HG03025 (cell line): ENCODE data around the gene ZBTB21.

ENCODE experiments used
- ATAC-seq: cut with Tn5 transposase; IDR thresholded peaks from one replicate; pipeline ENCODE4 v1.9.1; 2021; ENCODE audit warnings: mild to moderate bottlenecking, moderate library complexity; ENCODE audit not compliant: unreplicated experiment, low FRiP score

ZBTB21 gene

DNA sequence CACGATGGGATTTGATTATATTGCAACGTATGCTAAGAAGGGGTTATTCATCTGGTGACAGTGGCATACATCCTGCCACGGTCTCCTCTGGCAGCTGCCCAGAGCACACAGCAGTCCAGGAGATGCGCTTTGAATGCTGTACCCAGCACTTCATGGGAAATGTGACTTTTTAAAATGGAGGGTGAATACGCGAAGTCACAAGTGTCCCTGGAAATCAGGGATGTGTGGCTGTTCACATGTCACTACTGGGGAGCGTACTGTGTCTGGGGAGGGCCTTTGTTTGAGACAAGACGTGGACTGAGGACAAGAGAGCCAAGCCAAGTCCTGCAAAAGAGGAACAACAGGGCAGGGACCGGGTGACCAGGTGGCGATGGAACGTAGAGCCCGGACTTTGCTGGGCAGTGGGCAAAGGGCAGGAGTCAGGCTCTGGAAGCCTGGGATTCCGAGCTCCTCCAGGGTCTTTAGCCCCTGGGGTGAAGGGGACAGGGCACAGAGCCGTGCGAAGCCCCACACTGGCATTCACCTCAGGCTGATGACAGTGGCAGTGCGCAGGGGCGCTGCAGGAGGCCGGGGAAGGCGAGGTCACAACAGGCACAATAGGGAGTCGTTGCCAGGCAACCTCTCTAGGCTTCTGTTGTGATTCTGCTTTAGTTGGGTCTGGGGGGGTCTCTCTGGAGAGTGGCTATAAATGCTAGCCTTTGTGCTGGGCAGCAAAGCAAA, 11.4 kb upstream of the ZBTB21 start:
- ATAC-seq: no peak

DNA sequence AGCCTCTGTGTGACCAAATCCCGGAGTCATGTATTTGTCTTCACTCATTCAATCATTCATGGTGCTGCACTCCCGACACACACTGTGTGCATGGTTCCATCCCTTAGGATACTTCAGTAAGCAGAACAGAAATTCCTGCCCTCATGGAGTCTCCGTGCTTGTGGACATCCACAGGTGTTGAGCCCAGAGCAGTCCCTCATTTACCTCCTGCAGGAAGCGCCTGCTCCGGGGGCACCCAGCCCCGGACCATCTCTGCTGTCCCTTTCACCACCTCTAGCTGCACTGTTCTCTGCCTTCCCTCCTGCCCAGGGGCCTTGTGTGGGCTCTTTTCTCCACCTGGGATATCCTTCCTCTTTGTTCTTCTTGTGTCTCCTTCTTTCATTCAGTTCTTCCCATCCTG, 9.5 kb upstream of the ZBTB21 start:
- ATAC-seq: no peak

DNA sequence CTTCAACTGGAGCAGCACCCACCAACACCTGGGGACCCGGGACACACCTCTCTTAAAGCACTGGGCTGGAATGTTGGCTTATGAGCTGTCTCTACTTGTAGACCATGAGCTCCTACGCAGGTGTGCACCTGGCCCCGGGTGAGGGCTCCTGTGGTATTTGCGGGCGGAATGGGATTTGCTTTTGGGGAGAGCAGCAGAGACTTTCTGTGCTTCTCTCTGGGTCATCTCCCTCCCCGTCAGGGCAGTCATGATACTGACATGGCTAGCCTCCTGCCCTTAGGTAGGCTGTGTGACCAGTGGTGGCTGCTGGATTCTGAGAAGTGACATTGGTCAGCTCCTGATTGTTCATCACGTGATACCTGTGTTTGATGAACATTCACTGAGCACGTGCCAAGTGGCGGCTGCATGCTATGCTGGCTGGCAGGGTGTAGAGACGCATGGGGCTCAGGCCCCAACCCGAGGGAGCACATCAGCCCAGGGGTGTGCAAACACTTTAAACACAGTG, 9.0 kb upstream of the ZBTB21 start:
- no peak for ATAC-seq

DNA sequence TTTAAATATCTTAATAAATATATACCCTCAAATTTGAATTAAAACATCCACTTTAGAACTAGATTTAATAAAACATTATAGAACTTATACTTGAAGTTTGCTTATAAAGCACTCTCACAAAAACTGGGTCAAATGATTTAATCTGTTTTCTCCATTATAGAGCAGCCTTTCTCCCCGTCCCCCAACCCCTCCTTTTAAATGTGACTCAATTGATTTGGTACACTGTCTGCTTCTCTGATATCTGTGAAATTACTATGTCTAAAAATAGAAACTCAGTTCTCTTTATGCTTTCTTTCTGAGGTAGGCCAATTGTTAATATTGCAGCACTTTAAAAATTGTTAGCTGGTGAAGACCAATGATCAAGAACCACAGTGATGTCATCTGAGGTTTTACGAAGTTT, 6.9 kb upstream of the ZBTB21 start:
- no peak for ATAC-seq

DNA sequence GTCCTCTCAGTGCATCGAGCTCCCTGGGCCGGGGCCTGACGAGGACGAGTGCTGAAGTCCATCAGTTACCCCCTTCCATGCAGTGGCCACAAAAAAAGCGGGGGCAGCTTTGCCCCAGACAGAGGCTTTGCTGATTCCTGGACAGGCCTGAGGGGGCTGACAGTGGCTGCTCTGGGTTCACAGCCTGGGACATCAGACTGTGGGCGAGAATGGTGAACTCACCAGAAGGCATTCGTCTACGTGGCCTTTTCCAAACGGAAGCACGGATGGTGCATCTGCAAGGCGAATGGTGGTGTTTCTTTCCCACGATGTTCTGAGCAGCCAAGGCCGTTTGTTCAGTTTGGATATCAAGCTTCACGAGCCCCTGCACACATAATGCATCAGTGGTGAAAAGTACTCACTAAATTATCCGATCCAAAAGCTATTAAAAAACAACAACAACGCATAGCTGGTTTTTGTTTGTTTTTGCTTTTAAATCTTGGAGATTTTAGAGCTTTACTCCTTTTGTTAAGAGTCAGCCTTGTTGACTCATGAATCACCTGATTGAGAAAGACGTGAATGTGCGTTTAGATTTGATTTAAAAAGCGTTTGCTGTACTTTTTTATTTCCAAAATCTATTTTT, 6.3 kb upstream of the ZBTB21 start:
- no peak for ATAC-seq

DNA sequence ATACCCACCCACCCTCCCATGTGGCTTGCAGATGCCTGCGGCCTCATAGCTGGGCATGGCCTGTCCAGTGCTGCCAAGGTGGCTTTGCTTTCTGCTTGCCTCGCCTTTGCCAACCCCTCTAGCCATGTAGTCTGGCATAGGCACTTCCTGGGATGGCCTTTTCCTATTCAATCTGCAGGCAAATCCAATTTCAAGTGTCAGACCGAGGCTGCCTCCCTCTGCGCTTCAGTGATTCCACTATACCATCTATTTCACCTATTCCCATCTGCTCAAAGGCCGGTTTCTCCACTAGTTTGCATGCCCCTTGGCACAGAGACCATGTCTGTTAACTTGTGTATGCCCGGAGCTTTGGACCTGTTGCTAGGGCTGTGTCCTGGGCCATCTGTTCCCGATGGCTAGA, 3.8 kb upstream of the ZBTB21 start:
- ATAC-seq: no peak

DNA sequence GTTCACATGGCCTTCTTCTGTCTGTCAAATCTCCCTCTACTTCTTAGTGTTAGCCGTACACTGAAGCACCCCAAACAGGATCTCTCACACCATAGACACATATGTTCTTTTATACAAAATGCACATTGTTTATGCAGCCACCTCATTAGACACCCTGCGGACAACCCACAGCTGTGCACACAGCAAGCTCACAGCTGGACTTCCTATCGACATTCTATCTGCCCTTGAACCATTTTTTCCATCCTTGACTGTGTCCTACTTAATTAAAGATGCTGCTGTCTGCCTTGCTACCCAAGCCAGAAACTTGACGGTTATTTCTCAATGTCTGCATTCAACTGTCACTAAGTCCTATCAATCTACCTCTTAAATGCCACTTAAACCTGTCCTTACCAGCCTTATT, 3.2 kb upstream of the ZBTB21 start:
- no peak for ATAC-seq

DNA sequence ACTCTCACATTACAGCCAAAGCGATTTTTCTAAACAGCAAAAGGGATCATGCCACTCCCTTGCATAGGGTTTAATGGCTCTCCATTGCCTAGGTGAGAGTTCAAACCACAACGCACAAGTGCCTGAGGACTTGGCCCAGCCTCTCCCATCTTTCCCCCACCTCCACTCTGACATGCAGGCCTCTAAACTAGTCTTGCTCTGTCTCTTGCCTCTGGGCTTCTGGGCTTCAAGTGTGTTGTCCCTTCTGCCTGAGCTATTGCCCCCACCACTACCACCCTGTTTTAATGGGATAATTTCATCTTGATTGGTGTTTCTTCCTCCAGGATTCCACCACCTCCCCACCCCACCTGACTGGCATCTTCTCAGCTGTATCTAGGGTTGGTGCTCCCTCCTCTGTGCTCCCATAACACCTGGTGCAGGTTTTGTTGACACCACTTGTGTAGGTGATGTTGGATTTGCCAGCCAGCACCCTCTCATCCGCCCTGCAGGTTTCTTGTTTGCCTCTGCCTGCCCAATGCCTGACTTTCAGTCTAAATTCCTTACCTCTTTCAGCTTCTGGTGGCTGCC, 2.7 kb upstream of the ZBTB21 start:
- no peak for ATAC-seq

DNA sequence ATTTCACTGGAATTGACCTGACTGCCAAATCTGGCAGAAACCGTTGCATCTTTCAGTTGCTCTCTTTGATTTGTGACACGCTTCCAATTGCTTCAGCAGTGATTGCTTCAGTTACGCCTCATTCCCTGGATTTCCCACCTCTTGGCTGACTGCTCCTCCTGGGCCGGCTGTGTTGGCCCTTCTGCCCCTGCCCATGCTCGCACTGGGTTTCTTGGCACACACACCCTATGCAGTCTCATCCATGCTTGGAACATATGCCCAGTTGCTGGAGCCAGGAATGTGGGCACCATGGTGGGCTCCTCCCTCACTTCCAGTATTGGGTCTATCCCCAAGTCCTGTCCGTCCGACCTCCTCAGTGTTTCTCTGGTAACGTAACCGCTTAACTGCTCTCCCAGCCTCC, 2.2 kb upstream of the ZBTB21 start:
- no peak for ATAC-seq

DNA sequence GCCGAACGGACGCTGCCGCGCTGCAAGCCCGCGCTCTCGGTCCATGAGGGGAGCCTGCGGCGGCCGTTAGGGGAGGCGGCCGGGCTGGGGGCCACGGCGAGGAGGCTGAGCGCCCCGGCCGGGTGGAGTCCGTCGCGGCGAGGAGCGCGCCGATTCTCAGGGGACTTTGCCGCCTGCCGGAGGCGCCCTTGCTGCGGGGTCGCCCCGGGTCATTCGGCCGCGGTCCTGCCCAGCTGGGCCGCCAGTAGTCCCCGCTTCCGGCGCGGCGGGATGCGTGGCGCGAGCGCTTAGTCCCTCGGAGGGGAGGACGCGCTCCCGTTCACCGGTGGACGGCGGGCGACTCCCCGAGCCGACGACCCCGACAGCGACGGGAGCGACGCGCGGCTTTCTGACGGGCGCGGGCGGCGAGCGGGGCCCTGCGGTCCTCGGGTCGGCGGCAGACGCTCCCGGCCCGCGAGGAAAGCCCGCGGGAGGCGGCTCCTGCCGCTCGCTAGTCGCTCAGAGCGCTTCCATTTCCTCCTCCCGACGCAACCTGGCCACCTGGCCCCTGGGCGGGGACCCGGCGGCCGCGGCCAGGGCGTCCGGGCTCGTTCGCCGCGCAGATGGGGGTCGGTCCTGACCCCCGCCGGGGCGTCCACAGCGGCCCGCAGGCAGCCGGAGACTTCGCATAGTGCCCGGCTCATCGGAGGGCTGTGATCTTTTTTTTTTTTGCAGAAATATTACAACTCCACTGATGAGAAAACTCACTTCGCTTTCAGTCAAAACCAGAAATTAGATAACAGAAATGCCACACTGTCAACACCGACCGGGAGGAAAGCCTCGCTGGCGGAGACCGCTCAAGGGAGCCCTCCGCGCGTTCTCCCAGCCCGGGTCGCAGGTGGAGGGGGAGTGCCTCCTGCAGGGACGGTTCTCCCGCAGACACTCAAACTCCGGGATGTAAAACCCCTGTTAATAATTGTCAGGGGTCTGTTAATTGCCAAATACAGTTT, 641 bp upstream of the ZBTB21 start:
- ATAC-seq: peak; percentile 19

DNA sequence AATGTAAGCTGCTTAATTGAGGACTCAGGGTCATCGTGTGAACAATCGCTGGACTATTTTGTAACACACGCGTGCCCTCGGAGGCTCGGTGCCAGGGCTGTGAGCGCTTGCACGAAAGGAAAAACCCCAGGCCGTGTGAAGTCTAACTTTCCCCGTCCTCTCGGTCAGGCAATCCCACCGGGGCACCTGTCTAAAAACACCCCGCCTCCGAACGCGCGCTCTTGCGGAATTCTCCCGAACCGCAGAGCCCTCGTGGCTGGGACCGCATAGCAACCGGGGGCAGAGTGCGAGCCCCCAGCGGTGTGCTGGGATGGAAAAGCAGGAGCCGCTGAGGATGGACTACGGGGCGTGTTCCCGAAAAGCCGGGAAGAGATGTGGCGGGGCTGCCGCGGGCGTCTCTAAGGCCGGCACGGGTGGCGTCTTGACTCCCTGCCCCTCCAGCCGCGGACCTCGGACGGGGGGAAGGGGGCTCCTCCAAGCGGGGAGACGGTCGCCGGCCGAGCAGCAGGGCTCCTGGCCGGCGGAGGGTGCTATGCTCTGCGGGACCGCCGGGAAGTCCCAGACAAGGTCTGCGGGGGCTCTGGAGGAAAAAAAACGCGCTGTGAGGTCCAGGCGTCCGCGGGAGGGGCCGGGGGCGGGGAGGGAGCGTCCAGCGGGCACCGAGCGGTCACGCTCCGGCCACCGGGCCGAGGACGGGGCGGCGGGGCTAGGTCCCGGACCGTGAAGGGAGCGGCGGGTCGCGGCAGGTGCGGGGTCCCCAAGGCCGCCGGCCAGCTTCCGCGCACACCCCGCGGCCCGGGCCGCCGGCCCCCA, 936 bp downstream of the ZBTB21 start:
- ATAC-seq: peak; percentile 34

DNA sequence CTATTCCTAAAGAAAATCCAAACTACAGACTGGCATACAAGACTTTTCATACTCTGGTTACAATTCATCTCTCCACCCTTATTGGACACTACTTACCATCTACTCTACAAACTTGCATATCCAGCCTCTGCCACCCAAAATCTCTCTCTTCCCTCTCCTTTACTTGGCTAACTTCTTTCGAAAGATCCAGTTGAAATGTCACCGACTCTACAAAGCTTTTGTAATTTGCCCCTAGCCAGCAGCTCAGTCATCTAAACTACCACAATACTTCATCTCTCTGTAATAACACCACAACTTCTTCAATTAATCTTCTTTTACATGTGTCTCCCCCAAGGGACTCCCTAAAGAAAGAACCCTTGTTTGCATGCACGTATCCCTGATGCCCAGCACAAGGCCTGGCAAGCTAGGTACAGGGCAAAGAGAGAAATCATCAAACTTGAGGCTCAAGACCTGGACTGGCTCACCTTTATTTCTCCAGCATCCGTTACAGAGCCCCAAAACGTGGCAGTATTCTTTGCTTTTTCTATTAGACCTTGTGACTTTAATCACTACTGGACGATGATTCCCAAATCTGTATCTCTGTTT, 2.7 kb downstream of the ZBTB21 start:
- ATAC-seq: no peak

DNA sequence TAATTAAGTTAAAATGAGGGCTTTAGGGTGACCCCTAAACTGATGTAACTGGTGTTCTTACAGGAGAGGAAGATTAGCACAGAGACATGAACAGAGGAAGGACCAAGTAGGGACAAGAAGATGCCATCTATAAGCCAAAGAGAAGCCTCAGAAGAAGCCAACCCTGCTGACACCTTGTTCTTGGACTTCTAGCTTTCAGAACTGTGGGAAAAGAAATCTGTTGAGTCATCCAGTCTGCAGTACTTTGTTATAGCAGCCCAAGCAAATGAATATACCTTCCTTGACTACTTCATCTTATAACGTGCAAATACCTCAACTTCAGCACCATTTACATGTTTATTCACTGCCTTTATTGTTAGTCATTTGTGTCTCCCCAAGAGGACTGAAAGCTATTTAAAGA, 3.4 kb downstream of the ZBTB21 start:
- no peak for ATAC-seq

DNA sequence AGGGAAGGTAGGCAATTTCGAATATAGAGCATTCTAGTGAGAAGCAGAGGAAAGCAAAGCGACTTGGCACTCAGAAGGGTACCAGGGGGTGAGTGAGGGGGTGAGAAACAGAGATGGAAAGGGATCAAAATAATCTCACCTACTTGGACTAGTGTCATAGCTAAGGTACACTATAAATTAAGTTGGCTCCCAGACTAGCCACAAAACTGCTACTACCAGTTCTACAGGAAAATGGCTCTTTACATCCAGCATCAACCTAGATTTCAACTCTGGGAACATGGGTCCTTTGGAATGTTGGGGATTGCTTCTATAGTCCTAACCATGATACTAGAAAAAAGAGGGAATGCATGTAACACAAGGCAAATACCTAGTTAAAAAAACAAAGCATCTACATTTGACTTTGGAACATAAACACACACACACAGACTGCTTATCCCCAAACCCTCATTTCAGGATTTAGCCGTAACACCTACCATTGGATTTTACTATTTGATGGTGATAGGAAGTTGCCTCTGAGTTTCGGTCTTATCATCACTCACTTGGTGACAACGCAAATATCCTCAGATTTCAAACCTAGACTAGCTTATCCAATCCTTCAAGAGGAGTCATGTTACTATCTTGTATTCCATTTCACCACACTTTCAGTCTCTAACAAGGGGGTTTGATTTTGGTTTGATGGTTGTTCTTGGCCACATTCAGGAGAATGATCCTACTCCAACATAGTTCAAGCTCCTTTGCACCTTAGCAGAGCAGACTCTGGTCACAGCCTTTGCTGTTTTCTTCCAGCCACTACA, 5.6 kb downstream of the ZBTB21 start:
- no peak for ATAC-seq

DNA sequence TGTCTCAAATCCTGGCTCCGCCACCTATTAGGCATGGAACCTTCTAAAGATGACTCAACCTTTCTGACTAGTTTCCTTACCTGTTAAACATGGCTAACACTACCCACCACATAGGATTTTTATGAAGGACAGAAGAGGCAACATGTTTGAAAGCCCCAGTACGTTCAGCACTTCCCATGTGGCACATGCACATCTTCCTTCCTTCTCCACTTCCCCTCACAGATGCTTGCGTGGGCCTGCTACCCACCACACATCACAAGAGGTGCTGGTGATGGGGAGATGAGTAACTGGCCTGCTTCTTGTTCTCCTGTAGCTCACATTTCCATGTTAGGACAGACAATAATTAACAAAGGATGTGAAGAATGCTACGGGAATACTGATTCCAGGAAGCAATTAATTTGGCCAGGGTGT, 7.1 kb downstream of the ZBTB21 start:
- no peak for ATAC-seq

DNA sequence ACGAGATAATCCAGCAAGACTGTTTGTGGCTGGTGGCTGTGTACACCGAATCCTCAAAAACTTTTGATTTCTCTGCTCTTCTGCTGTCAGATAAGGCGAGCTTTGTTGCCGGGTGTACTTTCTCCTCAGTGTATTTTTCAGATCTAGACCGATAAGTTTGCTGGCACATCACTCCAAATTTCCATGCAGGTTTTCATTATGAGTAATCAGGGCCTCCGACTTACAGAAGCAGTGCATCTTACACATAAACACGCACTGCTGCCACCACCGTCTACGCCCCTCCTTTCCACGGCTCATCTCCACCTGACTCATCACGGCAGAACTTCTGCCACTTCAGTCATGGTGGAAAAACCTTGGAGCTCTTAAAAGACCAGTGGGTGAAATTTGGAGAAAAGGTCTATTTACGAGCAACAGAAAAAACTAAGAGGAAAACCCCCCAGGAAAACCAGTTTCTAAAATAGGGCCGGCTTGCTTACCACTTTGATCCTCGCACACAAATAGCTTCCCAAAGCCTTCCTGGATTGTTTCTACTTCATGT, 7.7 kb downstream of the ZBTB21 start:
- ATAC-seq: peak; percentile 57

DNA sequence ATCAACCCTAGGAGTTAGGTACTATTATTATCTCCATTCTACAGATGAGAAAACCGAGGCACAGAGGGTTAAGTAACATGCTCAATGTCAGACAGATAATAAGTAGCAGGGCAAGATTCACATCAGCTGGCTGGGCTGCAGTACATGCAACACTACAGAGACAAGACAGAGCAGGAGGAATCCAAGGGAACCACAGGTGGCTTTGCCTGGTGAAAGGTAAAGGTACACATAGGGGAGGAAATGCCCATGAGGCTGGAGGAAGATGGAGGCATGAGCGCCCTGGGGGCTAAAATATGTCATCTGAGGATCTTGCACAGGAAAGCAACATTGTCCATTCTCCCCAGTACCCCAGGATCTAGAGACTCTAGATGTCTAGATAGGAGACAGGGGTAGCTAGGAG, 8.4 kb downstream of the ZBTB21 start:
- no peak for ATAC-seq

DNA sequence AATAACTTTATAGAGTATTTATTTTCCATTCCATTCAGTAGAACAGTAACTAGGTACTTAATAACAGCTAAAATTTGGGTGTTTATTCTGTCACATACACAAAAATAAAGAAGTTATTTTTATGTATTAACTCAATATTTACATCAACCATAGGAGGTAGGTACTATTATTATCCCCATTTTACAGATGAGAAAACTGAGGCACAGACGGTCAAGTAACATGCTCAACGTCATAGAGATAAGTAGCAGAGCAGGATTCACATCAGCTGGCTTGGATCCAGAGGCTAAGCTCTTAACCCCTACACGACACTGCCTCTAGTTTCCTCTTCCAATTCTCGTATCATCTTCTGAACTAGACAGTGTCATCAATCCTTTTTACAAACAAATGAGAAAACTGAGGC, 9.3 kb downstream of the ZBTB21 start:
- ATAC-seq: no peak

DNA sequence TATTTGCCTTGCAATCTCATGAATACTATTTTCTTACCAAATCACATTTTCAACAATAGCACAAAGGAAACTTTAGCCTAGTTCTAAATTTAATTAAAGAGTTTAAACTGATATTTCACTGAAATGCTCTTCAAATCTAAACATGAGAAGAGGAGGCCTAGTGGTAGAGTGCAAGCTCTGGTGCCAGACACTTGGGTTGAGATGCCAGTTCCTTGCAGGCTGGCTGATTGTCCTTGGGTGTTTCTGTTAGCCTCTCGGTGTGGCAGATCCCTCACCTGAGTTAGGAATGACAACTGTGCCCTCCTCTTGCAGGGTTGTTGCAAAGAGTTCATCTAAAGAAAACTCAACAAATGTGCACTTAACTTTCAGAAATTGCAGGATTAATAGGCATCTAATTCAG, 12.5 kb downstream of the ZBTB21 start:
- ATAC-seq: no peak
